ENCODE measurements around the gene CFAP20DC.

- TF ChIP-seq CTCF (IDR thresholded peaks at IDR 0.05) (no peak), POLR2A (IDR thresholded peaks at IDR 0.05; ENCODE audit: low read depth) (no peak), EP300 (IDR thresholded peaks at IDR 0.05) (no peak)
Observed at GRCh38 chr3:58755150-58755549, 294.7 kb downstream of the CFAP20DC start.

All from esophagus muscularis mucosa (tissue), 4 donors.